DND-41 (cell line): Measurements from ENCODE around the gene TCF23.
A peak's percentile ranks its signal among the peaks of the same experiment; 100 is the strongest.

Experiments
- ATAC-seq: fragments of 200-7000 bp; cut with Tn5 transposase; 3 replicates; pipeline ENCODE4 v1.9.1; 2021; ENCODE audit warnings: low read depth; ENCODE audit not compliant: insufficient read depth
- DNase-seq: peaks from one replicate; pipeline ENCODE4 v3.0.0-alpha.2; 2020
- H2AFZ ChIP-seq: 2 replicates; pipeline ENCODE4 v1.6.0; 2012; ENCODE audit warnings: low read depth, low read length
- H3K27ac ChIP-seq: 2 replicates; pipeline ENCODE4 v1.5.1; 2012; ENCODE audit warnings: low read length, inconsistent platforms
- H3K27me3 ChIP-seq: fragments of 200-600 bp; sonication (generic); 2 replicates; pipeline ENCODE4 v1.6.0; 2012; ENCODE audit warnings: low read length, mild to moderate bottlenecking, inconsistent platforms; ENCODE audit not compliant: insufficient read depth, poor library complexity
- H3K36me3 ChIP-seq: 2 replicates; pipeline ENCODE4 v1.5.1; 2012; ENCODE audit warnings: low read length, inconsistent platforms; ENCODE audit not compliant: insufficient read depth
- H3K4me1 ChIP-seq: 2 replicates; pipeline ENCODE4 v1.5.1; 2012; ENCODE audit warnings: mild to moderate bottlenecking, low read length; ENCODE audit not compliant: insufficient read depth
- H3K4me2 ChIP-seq: 2 replicates; pipeline ENCODE4 v1.6.0; 2012; ENCODE audit warnings: mild to moderate bottlenecking, moderate library complexity, low read length, inconsistent platforms; ENCODE audit not compliant: insufficient read depth
- H3K4me3 ChIP-seq, 2 experiments: fragments of 200-600 bp in 1 of 2; shearing (Covaris generic) in 1 of 2; 2 replicates each; pipeline ENCODE4 v1.5.1; 2012 to 2016; ENCODE audit warnings: inconsistent platforms in 2 of 2, low read length in 2 of 2, mild to moderate bottlenecking in 2 of 2, low read depth in 1 of 2, moderate library complexity in 1 of 2
- H3K79me2 ChIP-seq: 2 replicates; pipeline ENCODE4 v1.6.0; 2012; ENCODE audit warnings: low read length, inconsistent platforms; ENCODE audit not compliant: insufficient read depth
- H3K9ac ChIP-seq: 2 replicates; pipeline ENCODE4 v1.6.0; 2012; ENCODE audit warnings: low read depth, mild to moderate bottlenecking, inconsistent platforms, low read length, moderate library complexity
- H3K9me3 ChIP-seq: 2 replicates; pipeline ENCODE4 v1.5.1; 2012; ENCODE audit warnings: low read length, moderate library complexity, mild to moderate bottlenecking, inconsistent platforms; ENCODE audit not compliant: insufficient read depth, severe bottlenecking
- H4K20me1 ChIP-seq: 2 replicates; pipeline ENCODE4 v1.6.0; 2012; ENCODE audit warnings: low read length; ENCODE audit not compliant: insufficient read depth
- EZH2 ChIP-seq: IDR thresholded peaks from 3 replicates; pipeline ENCODE4 v1.6.1; 2012; ENCODE audit warnings: borderline replicate concordance, low read depth, mild to moderate bottlenecking, moderate library complexity, low read length, inconsistent platforms; ENCODE audit not compliant: severe bottlenecking
- TF ChIP-seq, protein P1 (sequence below): IDR thresholded peaks from 2 replicates; pipeline ENCODE4 v1.5.1; 2012; ENCODE audit warnings: borderline replicate concordance, low read length, moderate library complexity, mild to moderate bottlenecking; ENCODE audit not compliant: poor library complexity, severe bottlenecking; ENCODE audit errors: extremely low read depth

TCF23 gene

DNA sequence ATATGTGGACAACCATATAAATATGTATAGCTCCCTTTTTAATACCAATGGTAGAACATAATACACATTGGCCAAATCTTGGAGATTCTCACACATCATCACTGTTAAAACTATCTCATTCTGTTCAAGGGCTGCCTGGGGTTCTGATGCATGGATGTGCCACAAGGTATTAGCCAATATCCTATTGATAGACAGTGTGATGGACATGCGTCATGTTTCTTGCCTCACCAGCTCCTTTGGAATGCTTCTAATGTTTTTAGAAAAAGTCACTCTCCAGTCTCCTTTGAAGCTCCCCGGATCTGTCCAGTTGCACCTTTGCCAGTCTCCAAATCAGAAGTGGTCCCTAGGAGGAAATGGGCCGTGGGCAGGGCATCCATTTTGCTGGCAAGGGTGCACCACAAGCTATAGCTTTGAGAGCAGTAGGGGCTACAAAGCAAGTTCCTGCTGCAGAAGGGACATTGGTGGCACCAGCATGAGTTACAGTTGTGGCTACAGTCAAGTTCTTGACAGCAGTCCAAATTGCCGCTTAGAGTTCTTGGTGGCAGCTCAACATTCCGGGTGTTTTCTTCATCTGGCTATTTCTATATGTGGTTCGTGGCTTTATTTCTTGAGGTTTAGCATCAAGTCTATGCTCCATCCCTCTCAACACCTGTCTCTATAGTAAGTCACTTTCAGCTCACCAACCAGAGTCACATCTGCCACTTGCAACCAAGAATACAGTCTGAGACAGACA, 38.0 kb downstream of the TCF23 start:
- H3K36me3 ChIP-seq = no peaks in the 10 kb centered on the region
- peaks cover 8% of the 10 kb centered on the region for H3K27me3 ChIP-seq
- no peaks in the 10 kb centered on the region for H3K79me2 ChIP-seq
- H3K27ac ChIP-seq = no peak overlapping the region
- H3K4me3 ChIP-seq = no peak overlapping the region
- no peaks in the 10 kb centered on the region for H3K4me1 ChIP-seq
- no peaks in the 10 kb centered on the region for H4K20me1 ChIP-seq
- ATAC-seq (peak; percentile 21; the same call in 1 of the 3 replicates), DNase-seq (no peak)
- no peak overlapping the region for H3K4me2 ChIP-seq
- no peak for TF ChIP-seq EZH2
- TF ChIP-seq, protein P1, sequence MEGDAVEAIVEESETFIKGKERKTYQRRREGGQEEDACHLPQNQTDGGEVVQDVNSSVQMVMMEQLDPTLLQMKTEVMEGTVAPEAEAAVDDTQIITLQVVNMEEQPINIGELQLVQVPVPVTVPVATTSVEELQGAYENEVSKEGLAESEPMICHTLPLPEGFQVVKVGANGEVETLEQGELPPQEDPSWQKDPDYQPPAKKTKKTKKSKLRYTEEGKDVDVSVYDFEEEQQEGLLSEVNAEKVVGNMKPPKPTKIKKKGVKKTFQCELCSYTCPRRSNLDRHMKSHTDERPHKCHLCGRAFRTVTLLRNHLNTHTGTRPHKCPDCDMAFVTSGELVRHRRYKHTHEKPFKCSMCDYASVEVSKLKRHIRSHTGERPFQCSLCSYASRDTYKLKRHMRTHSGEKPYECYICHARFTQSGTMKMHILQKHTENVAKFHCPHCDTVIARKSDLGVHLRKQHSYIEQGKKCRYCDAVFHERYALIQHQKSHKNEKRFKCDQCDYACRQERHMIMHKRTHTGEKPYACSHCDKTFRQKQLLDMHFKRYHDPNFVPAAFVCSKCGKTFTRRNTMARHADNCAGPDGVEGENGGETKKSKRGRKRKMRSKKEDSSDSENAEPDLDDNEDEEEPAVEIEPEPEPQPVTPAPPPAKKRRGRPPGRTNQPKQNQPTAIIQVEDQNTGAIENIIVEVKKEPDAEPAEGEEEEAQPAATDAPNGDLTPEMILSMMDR = no peak
- H3K9me3 ChIP-seq = no peaks in the 10 kb centered on the region
- no peak overlapping the region for H3K9ac ChIP-seq
- H2AFZ ChIP-seq = no peak overlapping the region

DNA sequence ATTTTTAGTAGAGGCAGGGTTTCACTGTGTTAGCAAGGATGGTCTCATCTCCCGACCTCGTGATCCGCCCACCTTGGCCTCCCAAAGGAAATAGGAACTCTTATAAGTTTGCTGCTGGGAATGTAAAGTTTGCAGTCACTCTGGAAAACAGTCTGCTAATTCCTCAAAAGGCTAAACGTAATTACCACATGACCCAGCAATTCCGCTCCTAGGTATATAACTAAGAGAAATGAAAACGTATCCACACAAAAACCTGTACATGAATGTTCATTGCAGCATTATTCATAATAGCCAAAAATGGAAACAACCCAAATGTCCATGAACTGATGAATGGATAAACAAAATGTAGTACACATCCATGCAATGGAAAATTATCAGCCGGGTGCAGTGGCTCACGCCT, 41.2 kb downstream of the TCF23 start:
- no peaks in the 10 kb centered on the region for H4K20me1 ChIP-seq
- no peaks in the 10 kb centered on the region for H3K79me2 ChIP-seq
- DNase-seq = no peak
- TF ChIP-seq, protein P1 = no peak
- no peak for TF ChIP-seq EZH2
- H3K9me3 ChIP-seq = no peaks in the 10 kb centered on the region
- no peak overlapping the region for H3K4me3 ChIP-seq
- H2AFZ ChIP-seq = no peak overlapping the region
- H3K4me1 ChIP-seq = no peaks in the 10 kb centered on the region
- no peaks in the 10 kb centered on the region for H3K36me3 ChIP-seq
- ATAC-seq = no peak
- H3K27ac ChIP-seq = no peak overlapping the region
- peaks cover 3% of the 10 kb centered on the region for H3K27me3 ChIP-seq
- no peak overlapping the region for H3K4me2 ChIP-seq
- no peak overlapping the region for H3K9ac ChIP-seq

DNA sequence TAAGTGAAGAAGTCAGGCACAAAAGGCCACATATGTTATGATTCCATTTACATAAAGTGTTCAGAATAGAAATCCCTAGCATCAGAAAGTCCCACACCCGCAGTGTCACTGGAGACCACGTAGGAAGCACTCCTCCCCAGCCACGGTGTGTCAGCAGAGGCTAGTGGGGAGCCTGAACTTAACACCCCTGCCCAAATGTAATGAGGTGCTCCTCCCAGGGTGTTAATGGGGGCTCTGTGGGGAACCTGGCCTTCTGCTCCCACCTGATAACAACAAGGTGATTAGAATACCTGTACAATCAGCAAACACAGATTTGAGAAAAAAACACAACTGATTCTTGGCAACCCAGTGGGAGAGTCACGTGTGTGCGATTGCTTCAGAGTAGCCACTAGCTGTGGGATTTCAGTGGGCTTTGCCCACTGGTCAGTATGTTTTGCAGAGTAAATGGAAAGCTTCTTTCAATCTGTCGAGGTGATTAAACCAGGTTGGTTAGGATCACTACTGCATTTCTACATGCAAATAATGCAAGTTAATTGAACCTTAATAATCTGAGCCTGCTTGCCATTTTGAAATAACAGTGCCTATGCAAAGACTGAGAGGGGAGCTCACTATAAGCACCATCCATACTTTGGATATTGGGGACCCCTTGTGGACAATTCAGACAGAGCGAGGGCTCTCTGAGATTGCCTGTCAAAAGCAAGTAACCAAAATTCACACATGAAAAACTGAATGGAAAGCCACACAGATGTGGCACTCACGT, 42.4 kb downstream of the TCF23 start:
- DNase-seq = peak; percentile 60
- Histone ChIP-seq H3K27me3 (no peaks in the 10 kb centered on the region), H3K9ac (no peak overlapping the region), H3K9me3 (no peaks in the 10 kb centered on the region), H3K4me1 (no peaks in the 10 kb centered on the region), H3K4me2 (no peak overlapping the region), H3K27ac (no peak overlapping the region), H2AFZ (no peak overlapping the region), H4K20me1 (no peaks in the 10 kb centered on the region), H3K36me3 (no peaks in the 10 kb centered on the region), H3K4me3 (no peak overlapping the region), H3K79me2 (no peaks in the 10 kb centered on the region)
- no peak for TF ChIP-seq EZH2
- TF ChIP-seq, protein P1 = peak; percentile 67
- peak; percentile 91 for ATAC-seq
